Choroid plexus epithelial cell (primary cell): ENCODE data around the gene FAM227B.

Experiments
- DNase-seq: peaks from one replicate; pipeline ENCODE4 v3.0.0-alpha.2; 2010; ENCODE audit warnings: low read depth
- H3K4me3 ChIP-seq: 2 replicates; pipeline ENCODE4 v1.5.1; 2011; ENCODE audit warnings: low read depth, mild to moderate bottlenecking, control low read depth, low read length, moderate library complexity
- CTCF ChIP-seq: conservative IDR thresholded peaks from 2 replicates; pipeline ENCODE4 v1.5.1; 2011; ENCODE audit warnings: low read depth, mild to moderate bottlenecking, control low read depth, inconsistent platforms, low read length, moderate library complexity

Gene FAM227B

GRCh38 chr15:49327927-49328326, 292.7 kb downstream of the FAM227B start:
- H3K4me3 ChIP-seq, result no peak overlapping the region
- DNase-seq, result no peak
- no peak for TF ChIP-seq CTCF

GRCh38 chr15:49323207-49323606, 297.4 kb downstream of the FAM227B start:
- DNase-seq, result no peak
- no peak overlapping the region for H3K4me3 ChIP-seq
- TF ChIP-seq CTCF, result no peak

- DNase-seq, result no peak
- no peak for TF ChIP-seq CTCF
- H3K4me3 ChIP-seq, result no peak overlapping the region
Observed at GRCh38 chr15:49320351-49320750, 300.3 kb downstream of the FAM227B start.

- no peak for TF ChIP-seq CTCF
- no peak overlapping the region for H3K4me3 ChIP-seq
- peak; percentile 47 for DNase-seq
Observed at GRCh38 chr15:49315391-49315823, 305.2 kb downstream of the FAM227B start.

GRCh38 chr15:49314716-49315115, 305.9 kb downstream of the FAM227B start:
- DNase-seq, result no peak
- H3K4me3 ChIP-seq, result no peak overlapping the region
- TF ChIP-seq CTCF, result no peak

GRCh38 chr15:49313650-49314049, 307.0 kb downstream of the FAM227B start:
- TF ChIP-seq CTCF, result no peak
- peak; percentile 87 for DNase-seq
- no peak overlapping the region for H3K4me3 ChIP-seq

GRCh38 chr15:49309889-49310288, 310.7 kb downstream of the FAM227B start:
- peak; percentile 11 for DNase-seq
- no peak overlapping the region for H3K4me3 ChIP-seq
- no peak for TF ChIP-seq CTCF
